Epidermal melanocyte (primary cell): ENCODE measurements around the gene KRT35.

Source experiments
- DNase-seq: peaks from one replicate; pipeline ENCODE4 v3.0.0; 2011; ENCODE audit warnings: low spot score; ENCODE audit not compliant: insufficient read length

Gene KRT35

GRCh38 chr17:41481036-41481435 is at the start of gene KRT35:
Gene KRT35 (minus strand): TSS chr17:41481151. CDS start chr17:41481097, 54 bp downstream.
- no peak for DNase-seq

DNA sequence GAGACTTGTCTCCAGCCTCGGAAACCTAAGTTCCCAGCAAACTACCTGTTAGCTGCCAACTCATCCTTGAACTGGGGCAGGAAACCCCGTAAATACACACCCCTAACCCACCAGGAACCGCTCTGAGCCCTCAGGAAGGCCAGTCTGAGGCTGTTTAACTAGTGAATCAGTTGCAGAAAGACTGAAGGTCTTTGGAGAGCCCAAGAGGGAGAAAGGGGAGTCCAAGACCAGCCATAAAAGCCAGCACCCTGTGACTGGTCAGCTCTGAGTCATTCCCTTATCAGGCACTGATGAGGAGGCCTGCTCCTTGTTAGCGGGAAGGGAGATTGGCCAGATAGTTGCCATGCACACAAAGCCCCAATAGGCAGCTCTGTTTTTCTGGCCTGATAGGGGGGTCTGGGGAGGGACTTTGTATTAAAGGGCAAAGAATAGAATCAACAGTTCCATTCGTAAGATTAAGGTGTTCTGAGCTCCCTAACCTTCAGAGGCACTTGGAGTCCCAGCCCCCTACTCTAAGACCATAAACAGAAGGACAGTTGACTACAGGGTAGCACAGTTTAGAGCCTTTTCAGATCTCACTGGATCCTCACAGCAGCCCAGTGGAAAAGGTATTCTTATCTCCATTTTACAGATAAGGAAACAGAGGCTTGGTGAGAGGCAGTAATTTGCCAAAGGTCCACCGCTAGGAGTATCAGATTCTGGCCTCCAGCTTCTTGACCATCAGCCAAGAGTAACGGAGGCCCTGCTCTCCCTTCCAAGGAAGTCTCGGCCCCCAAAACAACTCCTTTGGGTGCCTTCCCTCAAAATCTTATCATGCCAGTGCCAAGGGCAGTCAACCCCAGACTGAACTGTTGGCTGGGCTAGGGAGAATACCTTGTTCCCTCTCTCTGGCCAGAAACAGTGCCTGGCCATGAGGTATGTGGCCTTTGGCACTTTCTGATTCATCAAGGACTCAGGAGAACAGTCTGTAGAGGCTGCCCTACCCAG is 49.4 kb upstream of the KRT35 start:
- no peak for DNase-seq

- no peak for DNase-seq
Observed at GRCh38 chr17:41529491-41529915, 48.6 kb upstream of the KRT35 start.

DNA sequence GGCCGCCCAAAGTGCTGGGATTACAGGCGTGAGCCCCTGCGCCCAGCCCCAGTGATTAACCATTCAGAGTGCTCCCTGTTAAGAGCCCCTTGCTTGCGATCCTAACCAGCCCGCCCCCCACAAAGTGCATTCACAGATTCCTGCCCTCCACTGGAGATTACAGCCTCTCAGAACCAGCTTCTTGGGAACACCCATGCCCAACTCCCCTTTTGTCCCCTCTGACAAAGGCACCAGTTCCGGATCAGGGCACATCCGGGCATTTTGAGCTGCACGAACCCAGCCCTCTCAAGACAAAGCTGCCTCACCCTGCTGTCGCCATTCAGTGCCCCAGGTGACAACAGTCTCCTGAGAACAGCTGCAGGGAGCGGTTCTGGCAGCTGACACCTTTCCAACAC is 48.0 kb upstream of the KRT35 start:
- DNase-seq, result no peak

DNA sequence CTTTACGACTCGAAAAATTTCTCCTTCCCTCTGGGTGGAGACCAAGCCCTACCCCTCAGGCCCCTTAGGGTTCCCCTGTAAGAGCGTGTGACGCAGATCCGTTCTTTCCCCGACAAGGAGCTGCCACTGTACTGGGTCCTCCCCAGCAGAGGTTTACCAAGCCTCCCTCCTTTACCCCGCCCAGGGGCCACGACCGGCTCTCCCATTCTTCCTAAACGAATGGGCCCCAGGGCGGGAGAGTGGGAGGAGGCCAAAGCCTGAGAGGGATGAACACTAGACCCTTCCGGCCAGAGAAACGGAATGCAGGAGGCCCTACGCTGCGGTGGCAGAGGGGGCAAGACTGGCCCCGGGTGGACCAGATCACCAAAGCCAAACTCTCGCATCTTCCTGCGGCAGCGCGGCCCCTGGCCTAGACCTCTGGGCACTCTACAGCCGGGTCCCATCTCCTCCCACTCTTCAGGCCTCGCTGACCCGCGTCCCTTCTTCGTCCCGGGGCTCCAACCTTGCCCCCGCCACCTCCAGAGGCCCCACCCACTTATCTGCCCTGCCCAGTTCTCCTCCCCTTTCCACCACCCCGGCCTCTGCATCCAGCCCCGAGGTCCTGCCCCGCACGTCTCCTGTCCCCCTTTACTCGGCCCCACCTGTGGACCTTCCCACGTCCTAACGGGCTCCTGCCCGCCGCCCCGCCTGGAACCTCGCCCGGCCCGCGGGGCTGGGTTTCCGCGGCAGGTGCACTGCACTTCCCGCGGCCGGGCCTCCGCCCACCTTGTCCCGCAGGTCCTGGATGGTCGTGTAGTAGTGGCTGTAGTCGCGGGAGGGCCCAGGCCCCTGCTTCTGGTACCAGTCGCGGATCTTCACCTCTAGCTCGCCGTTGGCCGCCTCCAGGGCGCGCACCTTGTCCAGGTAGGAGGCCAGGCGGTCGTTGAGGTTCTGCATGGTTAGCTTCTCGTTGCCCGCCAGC is 46.4 kb upstream of the KRT35 start:
- DNase-seq, result no peak

DNA sequence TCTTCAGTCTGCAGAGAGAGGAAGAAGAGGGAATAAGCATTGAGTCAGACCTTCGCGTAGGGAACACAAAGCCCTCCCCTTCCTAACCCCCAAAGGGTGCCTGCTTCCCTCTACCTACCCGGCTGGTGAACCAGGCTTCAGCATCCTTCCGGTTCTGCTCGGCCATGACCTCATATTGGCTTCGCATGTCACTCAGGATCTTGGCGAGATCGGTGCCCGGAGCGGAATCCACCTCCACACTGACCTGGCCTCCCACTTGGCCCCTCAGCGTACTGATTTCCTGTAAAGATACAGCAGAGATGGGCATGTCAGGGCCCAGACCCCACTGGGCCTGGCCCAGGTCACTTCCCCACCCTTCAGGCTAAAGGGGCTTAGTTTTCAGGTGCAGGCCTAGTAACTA is 43.3 kb upstream of the KRT35 start:
- no peak for DNase-seq

- DNase-seq, result no peak
Observed at GRCh38 chr17:41523787-41524186, 42.8 kb upstream of the KRT35 start.

DNA sequence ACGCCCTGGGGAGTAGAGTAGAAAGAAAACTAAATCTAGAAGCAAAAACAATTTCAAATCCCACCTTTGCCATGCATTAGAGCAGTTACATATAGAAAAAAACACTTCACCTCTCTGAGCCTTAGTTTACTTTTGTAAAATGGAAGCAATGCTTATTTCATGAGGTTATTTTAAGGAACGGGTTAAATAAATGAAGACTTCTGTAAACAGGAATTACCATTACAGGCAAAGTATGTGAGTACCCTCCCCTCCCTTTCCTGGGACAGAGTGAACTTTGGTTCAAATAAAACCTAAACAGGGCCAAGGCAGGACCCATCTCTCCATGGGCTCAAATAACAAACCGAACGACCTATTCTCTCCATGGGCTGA is 42.3 kb upstream of the KRT35 start:
- DNase-seq, result no peak

- no peak for DNase-seq
Observed at GRCh38 chr17:41522301-41523224, 41.6 kb upstream of the KRT35 start.

DNA sequence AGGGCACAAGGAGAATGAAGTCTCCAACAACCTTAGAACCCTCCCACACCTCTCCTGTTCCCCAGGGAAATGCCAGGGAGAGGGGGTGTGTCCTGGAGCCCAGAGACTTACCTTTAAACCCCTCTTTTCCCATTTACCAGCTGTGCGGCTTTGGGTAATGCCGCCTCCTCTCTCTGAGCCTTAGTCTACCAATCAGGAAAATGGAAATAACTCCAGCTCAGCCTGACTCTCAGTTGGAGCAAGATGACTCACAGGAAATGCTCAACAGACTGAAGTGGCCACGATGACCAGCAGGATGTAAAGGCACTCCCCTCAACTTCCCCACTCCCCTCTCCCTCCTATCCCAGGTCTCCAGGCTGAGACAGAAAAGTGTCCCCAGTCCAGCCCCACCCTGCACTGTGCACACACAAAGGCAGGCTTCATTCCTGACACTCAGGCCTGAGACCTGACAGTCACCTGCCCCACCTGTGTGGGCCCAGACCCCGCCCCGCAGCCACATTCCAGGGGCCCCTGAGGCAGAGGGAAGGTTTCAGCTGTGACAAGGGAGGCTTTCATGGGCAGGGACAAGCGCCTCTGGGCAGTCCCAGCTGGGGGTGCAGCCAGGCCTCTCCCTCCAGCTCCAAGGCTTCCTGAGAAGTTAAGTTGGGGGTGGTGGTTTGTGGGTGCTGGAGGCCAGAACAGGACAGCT is 40.8 kb upstream of the KRT35 start:
- DNase-seq, result no peak

GRCh38 chr17:41520821-41521521 is 40.0 kb upstream of the KRT35 start:
- DNase-seq, result no peak

GRCh38 chr17:41519501-41520224 is 38.7 kb upstream of the KRT35 start:
- no peak for DNase-seq

DNA sequence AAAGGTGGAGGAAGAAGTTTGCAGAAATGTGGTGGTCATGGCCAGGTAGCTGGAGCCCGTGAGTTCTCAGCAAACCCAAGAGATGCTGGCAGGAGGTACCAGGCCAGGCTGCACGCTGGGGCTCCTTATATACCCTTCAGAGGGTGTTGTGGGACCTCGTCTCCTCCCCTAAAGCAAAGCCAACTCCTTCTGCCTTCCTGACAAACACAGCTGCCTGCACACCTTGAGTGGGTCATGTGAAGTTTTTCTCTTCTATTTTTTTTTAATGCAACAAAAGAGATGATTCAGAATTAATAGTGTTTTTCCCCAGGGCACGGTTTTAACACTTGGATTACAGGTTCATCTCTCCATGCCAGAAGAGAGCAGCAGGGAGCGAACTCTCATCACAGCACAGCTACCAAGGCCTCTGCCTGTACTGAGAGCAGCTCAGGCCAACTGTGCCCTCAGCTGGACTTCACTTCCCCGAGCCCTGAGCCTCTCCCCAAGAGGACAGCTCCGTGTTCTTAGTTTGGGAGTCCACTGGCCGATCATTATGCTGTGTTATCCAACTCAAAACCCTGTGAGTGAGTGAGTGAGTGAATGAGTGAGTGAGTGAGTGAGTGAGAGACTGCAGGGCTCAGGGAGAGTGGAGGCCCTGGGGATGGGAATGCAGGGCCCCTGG is 38.0 kb upstream of the KRT35 start, which contains the start of gene KRT15:
TSS of gene KRT15 (minus strand) at position 102 of the 661 bp plus-strand sequence. CDS start at position 39, 63 bp downstream.
- no peak for DNase-seq

- DNase-seq, result no peak
Observed at GRCh38 chr17:41518031-41518430, 37.1 kb upstream of the KRT35 start.

GRCh38 chr17:41516830-41517283 is 35.9 kb upstream of the KRT35 start:
- no peak for DNase-seq

DNA sequence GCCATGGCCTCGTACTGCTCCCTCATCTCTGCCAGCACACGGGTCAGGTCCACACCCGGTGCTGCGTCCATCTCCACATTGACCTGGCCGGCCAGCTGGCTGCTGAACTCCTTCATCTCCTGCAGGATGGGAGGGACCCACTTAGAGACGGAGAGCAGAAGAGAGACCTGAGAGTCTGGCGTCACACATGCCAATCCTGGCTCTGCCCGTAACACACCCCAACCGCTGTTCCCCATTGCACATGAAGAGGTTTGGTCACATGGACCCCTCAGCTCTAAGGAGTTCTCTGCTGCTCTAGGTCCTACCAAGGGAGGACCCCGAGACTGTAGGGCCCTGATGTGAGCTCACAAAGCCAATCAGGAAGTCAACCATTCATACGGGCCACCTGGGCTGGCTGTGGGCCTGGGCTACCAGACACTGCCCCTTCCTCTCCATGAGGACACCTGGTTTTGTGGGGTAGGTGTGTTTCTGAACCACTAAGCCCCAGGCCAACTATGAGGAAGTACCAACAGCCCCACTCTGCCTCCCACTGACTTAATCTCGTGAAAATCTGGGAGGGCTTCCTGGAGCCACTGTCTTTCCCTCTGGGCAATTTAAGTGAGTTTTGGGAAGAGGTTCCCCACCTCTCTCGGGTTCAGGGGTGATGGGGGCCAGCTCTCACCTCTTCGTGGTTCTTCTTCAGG is 35.3 kb upstream of the KRT35 start:
- no peak for DNase-seq

- no peak for DNase-seq
Observed at GRCh38 chr17:41513168-41513547, 32.2 kb upstream of the KRT35 start.
